Erythroblast (primary cell): Measurements from ENCODE around the gene CNP.

Experiments used
- DNase-seq, 2 experiments: peaks; one replicate each; lab custom pipeline; 2025; lab: John Stamatoyannopoulos, UW
- GATA1 ChIP-seq: IDR thresholded peaks from 2 replicates; pipeline ENCODE4 v1.6.1; 2011; ENCODE audit warnings: low read depth, mild to moderate bottlenecking, control low read depth, low read length, moderate library complexity
- POLR2A ChIP-seq: IDR thresholded peaks from 2 replicates; pipeline ENCODE4 v1.6.1; 2011; ENCODE audit warnings: mild to moderate bottlenecking, low read length

CNP gene

GRCh38 chr17:41932816-41933389, 33.7 kb upstream of the CNP start:
- TF ChIP-seq POLR2A = peak; percentile 47
- TF ChIP-seq GATA1 = no peak
- peak; percentile 51 to 52 for DNase-seq

GRCh38 chr17:41935641-41936040, 31.0 kb upstream of the CNP start:
- no peak for DNase-seq
- TF ChIP-seq GATA1 (no peak), POLR2A (no peak)

GRCh38 chr17:41937970-41938954, 28.3 kb upstream of the CNP start:
- TF ChIP-seq GATA1 (peak; percentile 81), POLR2A (peak; percentile 65)
- DNase-seq = peak; percentile 94 to 99

- DNase-seq = peak in 1 of 2 experiments; percentile 59
- TF ChIP-seq POLR2A (no peak), GATA1 (no peak)
Observed at GRCh38 chr17:41939044-41939692, 27.4 kb upstream of the CNP start.

- TF ChIP-seq POLR2A (peak; percentile 25), GATA1 (no peak)
- peak; percentile 63 to 65 for DNase-seq
Observed at GRCh38 chr17:41939693-41940090, 26.9 kb upstream of the CNP start.

GRCh38 chr17:41941168-41941567, 25.4 kb upstream of the CNP start:
- TF ChIP-seq POLR2A = no peak
- no peak for TF ChIP-seq GATA1
- no peak for DNase-seq

- DNase-seq = no peak
- TF ChIP-seq POLR2A (no peak), GATA1 (no peak)
Observed at GRCh38 chr17:41942626-41943373, 23.8 kb upstream of the CNP start.

- TF ChIP-seq GATA1 = no peak
- no peak for TF ChIP-seq POLR2A
- peak in 1 of 2 experiments; percentile 35 for DNase-seq
Observed at GRCh38 chr17:41943492-41943891, 23.1 kb upstream of the CNP start.

- TF ChIP-seq POLR2A (no peak), GATA1 (no peak)
- no peak for DNase-seq
Observed at GRCh38 chr17:41944943-41945342, 21.7 kb upstream of the CNP start.

- DNase-seq = no peak
Observed at GRCh38 chr17:41948762-41949460, 17.7 kb upstream of the CNP start.

GRCh38 chr17:41956522-41956921, 10.1 kb upstream of the CNP start:
- peak in 1 of 2 experiments; percentile 36 for DNase-seq
- TF ChIP-seq POLR2A (no peak), GATA1 (no peak)

More at GRCh38 chr17:41948762-41949460, 17.7 kb upstream of the CNP start:
- no peak for TF ChIP-seq GATA1
- no peak for TF ChIP-seq POLR2A

GRCh38 chr17:41957031-41957868, 9.3 kb upstream of the CNP start:
- TF ChIP-seq POLR2A (no peak), GATA1 (no peak)
- DNase-seq = peak; percentile 59 to 61
